PC-9 (cell line): Measurements from ENCODE around the gene ZNF672.
"Not testable (repeated sequence)": the region's sequence is repeated elsewhere in the genome, so short reads cannot be mapped to it uniquely, and the experiment has no call there.

ENCODE experiments used
- CTCF ChIP-seq: fragments of 200-600 bp; sonication (generic); conservative IDR thresholded peaks from 2 replicates; pipeline ENCODE4 v1.6.1; 2017; ENCODE audit warnings: mixed run types, antibody characterized with exemption, mild to moderate bottlenecking, moderate library complexity
- EZH2 ChIP-seq: fragments of 200-600 bp; sonication (generic); IDR thresholded peaks from 2 replicates; pipeline ENCODE4 v1.8.0; 2017; ENCODE audit warnings: antibody characterized with exemption, low read depth

GRCh38 chr1:248789337-248789736 lies 48.7 kb upstream of the ZNF672 start:
- TF ChIP-seq CTCF, EZH2: not testable (repeated sequence)
